ENCODE data around the gene CXorf58.

DNA sequence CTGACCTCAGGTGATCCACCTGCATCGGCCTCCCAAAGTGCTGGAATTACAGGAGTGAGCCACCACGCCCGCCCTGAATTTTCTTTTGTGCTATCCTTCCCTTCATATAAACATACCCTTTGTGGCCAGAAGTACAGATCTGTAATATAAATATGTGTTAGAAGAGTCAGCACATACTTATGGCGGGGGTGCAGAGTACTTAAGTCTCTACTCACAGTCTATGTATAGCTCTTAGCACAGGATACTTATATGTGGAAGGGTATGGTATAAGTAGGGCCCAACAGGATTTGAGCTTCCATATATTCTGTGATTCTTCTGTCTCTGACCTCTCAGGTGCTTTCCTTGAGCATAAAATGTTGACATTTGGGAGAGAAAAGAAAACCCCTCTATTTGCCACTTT is 18.2 kb downstream of the CXorf58 start:
- TF ChIP-seq POLR2AphosphoS5 (IDR thresholded peaks at IDR 0.05; ENCODE audit: low read depth, low read length) (no peak), POLR2A (IDR thresholded peaks at IDR 0.05; ENCODE audit: low read depth, low read length) (no peak)

Measured in GM12892 (cell line).